ENCODE measurements around the gene ZNRF1. TPM values are rescaled to one million over a fixed set of nuclear protein-coding genes. Genes with fewer than 3 reads are reported as not detected.

The ZNRF1 gene
- total RNA-seq (2022; extraction: Qiagen RNA extraction): 15.9 to 24.5 TPM (median 23.0 TPM) in 5 replicates

DNA sequence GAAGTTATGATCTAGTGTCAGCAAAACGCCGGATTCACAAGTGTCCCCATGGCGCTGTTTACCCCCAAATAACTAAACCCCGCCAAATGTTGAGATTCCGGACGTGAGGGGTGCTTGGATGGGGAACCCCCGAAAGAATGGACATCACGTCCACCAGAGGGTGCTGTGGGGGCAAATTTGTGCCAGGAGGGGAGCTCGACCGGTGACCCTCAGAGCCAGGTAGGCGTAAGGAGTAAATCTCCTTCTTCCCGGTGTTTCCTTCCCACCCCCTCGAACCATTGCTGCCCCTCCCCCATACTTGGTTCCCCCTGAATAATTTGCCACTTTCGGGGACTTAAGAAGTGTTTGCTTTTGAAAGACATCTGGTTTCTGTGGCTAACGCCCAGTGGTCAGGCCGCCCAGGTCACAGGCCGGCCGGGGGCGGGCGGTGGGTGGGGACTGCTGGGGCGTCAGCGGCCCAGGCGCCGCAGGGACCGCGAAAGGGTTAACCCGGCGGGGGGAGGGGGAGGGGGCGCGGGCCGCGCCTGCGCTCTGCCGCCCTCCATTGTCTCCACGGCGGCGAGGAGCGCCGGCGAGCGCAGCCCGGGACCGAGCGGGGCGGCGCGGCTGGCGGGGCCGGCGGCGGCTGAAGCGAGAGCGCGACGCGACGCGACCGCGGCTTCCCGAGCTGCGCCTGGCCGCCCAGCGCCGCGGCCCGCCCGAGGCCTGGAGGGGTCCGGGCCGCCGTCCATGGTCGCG is at the start of gene ZNRF1:
TSS of gene ZNRF1 (plus strand) at position 544 of the 738 bp plus-strand sequence. CDS start 648 bp downstream, outside the sequence.

DNA sequence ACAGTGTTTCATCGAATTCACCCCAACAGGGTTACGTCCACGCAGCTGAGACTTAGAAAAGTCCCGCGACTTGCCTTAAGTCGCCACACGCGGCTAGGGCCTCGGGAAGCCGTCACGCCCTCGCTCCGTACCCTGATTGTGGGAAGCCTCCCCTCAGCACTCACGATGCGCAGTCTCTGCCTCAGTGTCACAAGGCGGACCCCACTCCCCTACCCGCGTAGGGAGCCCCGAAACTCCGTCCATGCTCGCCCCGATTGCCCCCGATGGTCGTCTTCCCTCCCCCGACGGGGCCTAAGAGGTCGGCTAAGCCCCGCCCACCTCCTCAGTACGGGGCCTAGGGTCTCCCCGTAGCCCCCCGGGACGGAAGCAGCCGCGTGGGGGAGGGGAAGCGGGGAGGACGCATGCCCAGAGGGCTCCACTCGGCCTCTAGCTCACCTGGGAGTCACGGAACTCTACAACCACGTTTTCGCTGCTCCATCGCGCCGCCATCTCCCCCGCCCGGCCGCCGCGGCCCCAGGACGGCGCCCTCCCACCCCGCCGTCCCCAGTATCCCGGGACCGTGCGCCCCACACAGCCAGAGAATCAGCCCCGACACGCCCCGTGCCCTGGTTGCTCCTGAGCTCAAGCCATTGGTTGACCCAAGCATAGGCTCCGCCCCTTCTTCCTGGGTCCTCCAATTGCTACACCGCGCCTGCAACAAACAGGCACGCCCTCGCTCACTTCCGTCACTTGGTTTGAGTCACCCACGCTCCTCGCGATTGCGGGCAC is 14.1 kb upstream of the ZNRF1 start, which contains the start of gene WDR59:
TSS of gene WDR59 (minus strand) at position 595 of the 768 bp plus-strand sequence. CDS start at position 489, 106 bp downstream.

DNA sequence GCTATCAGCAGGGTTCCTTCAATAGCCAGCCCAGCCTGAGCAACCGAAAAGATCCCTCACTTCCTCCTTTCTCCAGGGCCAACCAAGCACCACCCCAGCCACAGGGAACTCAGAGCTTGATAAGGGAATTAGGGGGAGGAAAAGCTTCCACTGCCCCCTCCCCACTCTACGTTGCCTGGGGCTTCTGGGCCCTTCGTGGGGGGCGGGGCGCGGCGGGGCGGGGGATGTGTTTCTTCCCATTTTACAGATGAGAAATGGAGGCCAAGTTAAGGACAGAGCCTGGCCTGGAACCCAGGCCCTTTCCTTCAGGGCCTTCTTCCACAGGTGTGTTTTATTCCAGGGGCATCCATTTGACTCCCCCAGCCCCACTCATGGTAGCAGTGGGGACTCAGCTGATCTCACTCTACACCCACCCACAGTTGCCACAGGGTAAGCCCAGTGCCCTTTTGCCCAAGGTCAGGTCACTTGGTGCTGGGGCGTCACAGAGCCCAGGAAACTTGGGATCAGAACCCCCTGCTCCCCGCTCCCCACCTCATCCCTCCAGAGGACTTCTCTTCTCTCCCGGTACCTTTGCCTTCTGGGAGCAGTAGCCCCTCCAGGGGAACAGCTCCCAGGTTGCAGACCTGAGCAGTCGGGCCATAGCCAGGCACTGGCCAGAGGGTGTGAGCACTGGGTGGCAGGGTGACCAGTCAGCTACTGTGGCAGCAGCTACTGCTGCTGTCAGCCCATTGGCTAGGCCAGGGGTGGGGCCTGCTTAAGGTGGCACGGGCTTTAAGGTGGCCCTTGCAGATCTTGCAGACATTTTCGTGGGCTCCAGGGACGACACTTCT is 117.5 kb downstream of the ZNRF1 start, which contains the start of gene LDHD:
TSS of gene LDHD (minus strand) at position 700 of the 830 bp plus-strand sequence. CDS start at position 640, 60 bp downstream.

GRCh38 chr16:75148311-75149195 is 149.7 kb downstream of the ZNRF1 start, which contains the start of gene ZFP1:
ZFP1 (plus strand) TSS chr16:75148524; CDS start chr16:75152952, 4,428 bp downstream.

Other genes starting within 250 kb of the ZNRF1 start
- 31.1 to 37.1 TPM (median 32.5 TPM) in 5 replicates for gene FA2H, start 224.2 kb upstream of the ZNRF1 start, total RNA-seq (2022; extraction: Qiagen RNA extraction)
- 25.9 to 30.7 TPM (median 26.7 TPM) in 5 replicates for gene WDR59, start 13.9 kb upstream of the ZNRF1 start, total RNA-seq (2022; extraction: Qiagen RNA extraction)
- gene LDHD, start 117.8 kb downstream of the ZNRF1 start, total RNA-seq (2022; extraction: Qiagen RNA extraction): 0.59 to 0.87 TPM (median 0.84 TPM) in 5 replicates
- 8.9 to 16.7 TPM (median 12.2 TPM) in 5 replicates for gene ZFP1, start 149.5 kb downstream of the ZNRF1 start, total RNA-seq (2022; extraction: Qiagen RNA extraction)
- gene CTRB2, start 208.1 kb downstream of the ZNRF1 start, total RNA-seq (2022; extraction: Qiagen RNA extraction): not detected in 5 replicates
- not detected in 5 replicates for gene CTRB1, start 220.0 kb downstream of the ZNRF1 start, total RNA-seq (2022; extraction: Qiagen RNA extraction)